ENCODE results near the gene PDIK1L. TPM values are rescaled to one million over a fixed set of nuclear protein-coding genes. Genes with fewer than 3 reads are reported as not detected.

Gene PDIK1L
- total and polyA plus RNA-seq, 9 of the 15 experiments (the other 6 are each of a cell fraction or from before 2014, with no cell fraction given) = 12.8 to 30.2 (median 21.5) TPM

DNA sequence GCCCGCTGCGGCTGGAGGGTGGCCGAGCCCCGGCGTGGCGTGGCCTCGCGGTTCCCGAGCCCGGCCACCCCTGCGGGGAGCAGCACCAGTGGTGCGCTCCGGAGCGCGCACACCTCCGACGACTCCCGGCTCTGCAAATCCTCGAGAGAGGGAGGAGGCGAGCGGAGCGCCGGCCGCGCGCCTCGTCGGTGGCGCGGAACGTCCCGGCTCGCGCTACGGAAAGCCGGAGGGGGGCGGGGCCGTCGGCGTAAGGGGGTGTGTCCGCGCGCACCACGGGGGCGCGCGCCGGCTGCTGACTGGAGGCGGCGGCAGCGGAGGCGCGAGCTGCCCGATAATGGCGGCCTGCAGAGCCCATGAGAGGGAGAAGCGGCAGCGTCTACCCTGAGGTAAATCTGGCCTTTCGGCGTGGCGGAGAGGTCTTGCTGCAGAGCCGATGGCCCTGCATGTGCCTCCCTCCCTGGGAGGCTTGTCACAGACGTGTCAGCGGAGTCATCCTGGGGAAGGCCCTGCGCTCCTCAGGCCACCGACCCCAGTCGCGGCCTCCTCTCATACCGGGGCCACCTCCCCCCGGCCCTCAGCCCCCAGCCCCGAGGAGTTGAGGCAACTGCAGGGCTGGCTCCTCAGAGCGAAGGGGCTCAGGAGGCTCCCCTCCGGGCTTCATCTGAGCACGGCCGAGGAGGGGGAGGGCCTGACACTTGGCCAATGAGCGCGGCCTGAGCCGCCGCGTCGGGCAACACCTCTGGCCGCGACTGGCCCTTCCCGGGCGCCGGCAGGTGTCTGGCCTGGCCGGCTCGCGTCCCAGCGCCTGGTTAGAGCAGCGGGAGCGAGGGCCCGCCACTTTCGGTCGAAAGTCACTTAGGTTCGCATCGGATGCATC is at the start of gene PDIK1L (continued):
- TF ChIP-seq, protein P1, sequence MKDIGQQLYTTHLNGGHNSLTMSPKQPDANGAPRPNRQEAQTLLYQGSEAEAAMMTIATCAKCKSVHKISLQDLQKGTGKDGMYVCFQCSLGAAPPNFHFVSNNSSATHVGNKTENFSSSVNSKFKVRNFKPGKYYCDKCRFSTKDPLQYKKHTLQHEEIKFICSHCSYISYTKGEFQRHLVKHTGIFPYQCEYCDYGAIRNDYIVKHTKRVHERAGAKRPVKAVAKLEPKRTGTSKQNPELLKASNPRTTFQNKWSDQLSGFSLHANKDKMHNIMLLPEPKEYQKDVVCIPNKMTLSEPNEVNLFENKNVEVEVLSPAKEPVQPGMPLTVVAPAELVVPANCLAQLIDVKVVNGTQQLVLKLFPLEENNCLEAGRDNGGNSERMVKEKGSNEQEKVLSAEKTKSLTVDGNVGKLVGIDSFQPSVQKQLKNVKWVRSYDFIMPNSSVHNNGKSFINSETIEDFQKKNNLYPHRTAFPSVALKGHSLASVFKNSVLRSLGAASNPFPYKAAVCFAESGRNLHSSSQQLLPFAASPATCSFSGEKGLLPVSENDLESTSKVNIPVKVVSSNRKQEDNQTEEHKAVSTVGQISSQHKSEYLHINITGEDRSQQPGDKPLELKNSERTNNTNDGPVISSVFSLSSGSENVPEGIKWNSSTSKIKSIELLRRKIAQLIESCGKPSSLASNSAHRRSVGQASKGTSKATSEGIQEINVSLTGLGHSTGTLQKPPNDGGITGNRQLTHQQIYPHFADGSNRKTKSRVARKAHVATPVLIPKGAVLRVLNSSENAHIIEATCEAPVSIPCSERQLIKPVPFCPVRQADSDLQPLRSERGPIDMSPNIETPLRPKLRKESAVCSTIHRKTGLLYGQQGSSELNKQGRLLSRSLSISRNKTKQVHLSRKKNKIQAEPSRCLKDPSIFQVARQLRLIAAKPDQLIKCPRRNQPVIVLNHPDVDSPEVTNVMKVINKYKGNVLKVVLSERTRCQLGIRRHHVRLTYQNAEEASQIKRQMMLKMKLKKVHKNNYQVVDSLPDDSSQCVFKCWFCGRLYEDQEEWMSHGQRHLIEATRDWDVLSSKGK (CRISPR knock-in tag; IDR thresholded peaks at IDR 0.05) = no peak
- TF ChIP-seq, protein P2, sequence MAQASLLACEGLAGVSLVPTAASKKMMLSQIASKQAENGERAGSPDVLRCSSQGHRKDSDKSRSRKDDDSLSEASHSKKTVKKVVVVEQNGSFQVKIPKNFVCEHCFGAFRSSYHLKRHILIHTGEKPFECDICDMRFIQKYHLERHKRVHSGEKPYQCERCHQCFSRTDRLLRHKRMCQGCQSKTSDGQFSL (CRISPR knock-in tag; IDR thresholded peaks at IDR 0.05) = no peak
- TF ChIP-seq, protein P2 (tag; IDR thresholded peaks at IDR 0.05) = peak in 1 of 2 experiments; percentile 24; a peak in 1 of 4 replicates
- TF ChIP-seq SMAD4 (CRISPR knock-in tag; conservative IDR thresholded peaks at IDR 0.05) (peak; percentile 66), PHF8 (IDR thresholded peaks at IDR 0.05; ENCODE audit: borderline replicate concordance, low read length) (peak; percentile 72), POLR2AphosphoS2 (IDR thresholded peaks at IDR 0.05; ENCODE audit: low read length) (no peak), ZNF263 (CRISPR knock-in tag; IDR thresholded peaks at IDR 0.05; ENCODE audit: borderline replicate concordance) (peak; percentile 11), SIN3A (IDR thresholded peaks at IDR 0.05; ENCODE audit: borderline replicate concordance in 2 of 2, control insufficient read depth in 1 of 2, low read depth in 2 of 2, low read length in 2 of 2) (peak; percentile 76 to 96; a peak in 3 of 4 replicates), CBX5 (IDR thresholded peaks at IDR 0.05; ENCODE audit: borderline replicate concordance, low read depth) (no peak), TAL1 (IDR thresholded peaks at IDR 0.05) (0 out of 2 replicates have a peak, but pooled peaks have one; percentile 1), CBFB (CRISPR knock-in tag; IDR thresholded peaks at IDR 0.05) (0 out of 2 replicates have a peak, but pooled peaks have one; percentile 42), DDX20 (tag; IDR thresholded peaks at IDR 0.05; ENCODE audit: low read depth) (no peak)
- TF ChIP-seq, protein P3, sequence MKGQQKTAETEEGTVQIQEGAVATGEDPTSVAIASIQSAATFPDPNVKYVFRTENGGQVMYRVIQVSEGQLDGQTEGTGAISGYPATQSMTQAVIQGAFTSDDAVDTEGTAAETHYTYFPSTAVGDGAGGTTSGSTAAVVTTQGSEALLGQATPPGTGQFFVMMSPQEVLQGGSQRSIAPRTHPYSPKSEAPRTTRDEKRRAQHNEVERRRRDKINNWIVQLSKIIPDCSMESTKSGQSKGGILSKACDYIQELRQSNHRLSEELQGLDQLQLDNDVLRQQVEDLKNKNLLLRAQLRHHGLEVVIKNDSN (CRISPR knock-in tag; IDR thresholded peaks at IDR 0.05) = peak; percentile 55; the same call in 1 of the 2 replicates
- TF ChIP-seq, protein P4, sequence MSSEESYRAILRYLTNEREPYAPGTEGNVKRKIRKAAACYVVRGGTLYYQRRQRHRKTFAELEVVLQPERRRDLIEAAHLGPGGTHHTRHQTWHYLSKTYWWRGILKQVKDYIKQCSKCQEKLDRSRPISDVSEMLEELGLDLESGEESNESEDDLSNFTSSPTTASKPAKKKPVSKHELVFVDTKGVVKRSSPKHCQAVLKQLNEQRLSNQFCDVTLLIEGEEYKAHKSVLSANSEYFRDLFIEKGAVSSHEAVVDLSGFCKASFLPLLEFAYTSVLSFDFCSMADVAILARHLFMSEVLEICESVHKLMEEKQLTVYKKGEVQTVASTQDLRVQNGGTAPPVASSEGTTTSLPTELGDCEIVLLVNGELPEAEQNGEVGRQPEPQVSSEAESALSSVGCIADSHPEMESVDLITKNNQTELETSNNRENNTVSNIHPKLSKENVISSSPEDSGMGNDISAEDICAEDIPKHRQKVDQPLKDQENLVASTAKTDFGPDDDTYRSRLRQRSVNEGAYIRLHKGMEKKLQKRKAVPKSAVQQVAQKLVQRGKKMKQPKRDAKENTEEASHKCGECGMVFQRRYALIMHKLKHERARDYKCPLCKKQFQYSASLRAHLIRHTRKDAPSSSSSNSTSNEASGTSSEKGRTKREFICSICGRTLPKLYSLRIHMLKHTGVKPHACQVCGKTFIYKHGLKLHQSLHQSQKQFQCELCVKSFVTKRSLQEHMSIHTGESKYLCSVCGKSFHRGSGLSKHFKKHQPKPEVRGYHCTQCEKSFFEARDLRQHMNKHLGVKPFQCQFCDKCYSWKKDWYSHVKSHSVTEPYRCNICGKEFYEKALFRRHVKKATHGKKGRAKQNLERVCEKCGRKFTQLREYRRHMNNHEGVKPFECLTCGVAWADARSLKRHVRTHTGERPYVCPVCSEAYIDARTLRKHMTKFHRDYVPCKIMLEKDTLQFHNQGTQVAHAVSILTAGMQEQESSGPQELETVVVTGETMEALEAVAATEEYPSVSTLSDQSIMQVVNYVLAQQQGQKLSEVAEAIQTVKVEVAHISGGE (CRISPR knock-in tag; IDR thresholded peaks at IDR 0.05) = peak in 2 of 3 experiments; percentile 7 to 81; a peak in 2 of 6 replicates
- TF ChIP-seq, protein P5, sequence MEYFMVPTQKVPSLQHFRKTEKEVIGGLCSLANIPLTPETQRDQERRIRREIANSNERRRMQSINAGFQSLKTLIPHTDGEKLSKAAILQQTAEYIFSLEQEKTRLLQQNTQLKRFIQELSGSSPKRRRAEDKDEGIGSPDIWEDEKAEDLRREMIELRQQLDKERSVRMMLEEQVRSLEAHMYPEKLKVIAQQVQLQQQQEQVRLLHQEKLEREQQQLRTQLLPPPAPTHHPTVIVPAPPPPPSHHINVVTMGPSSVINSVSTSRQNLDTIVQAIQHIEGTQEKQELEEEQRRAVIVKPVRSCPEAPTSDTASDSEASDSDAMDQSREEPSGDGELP (CRISPR knock-in tag; IDR thresholded peaks at IDR 0.05; ENCODE audit: borderline replicate concordance) = peak; percentile 34; the same call in 1 of the 2 replicates
